Stimulated activated CD8-positive, alpha-beta memory T cell treated with anti-CD3 and anti-CD28 coated beads, Interleukin-15, amount 100 ng/mL, for 1 hour (primary cell): ENCODE results near the gene SLFN11.
"Not testable (repeated sequence)": the region's sequence is repeated elsewhere in the genome, so short reads cannot be mapped to it uniquely, and the experiment has no call there.

ENCODE experiments used
- DNase-seq: peaks from one replicate; pipeline ENCODE4 v3.0.0-alpha.2; 2020; ENCODE audit warnings: low read depth

SLFN11 gene, protein sequence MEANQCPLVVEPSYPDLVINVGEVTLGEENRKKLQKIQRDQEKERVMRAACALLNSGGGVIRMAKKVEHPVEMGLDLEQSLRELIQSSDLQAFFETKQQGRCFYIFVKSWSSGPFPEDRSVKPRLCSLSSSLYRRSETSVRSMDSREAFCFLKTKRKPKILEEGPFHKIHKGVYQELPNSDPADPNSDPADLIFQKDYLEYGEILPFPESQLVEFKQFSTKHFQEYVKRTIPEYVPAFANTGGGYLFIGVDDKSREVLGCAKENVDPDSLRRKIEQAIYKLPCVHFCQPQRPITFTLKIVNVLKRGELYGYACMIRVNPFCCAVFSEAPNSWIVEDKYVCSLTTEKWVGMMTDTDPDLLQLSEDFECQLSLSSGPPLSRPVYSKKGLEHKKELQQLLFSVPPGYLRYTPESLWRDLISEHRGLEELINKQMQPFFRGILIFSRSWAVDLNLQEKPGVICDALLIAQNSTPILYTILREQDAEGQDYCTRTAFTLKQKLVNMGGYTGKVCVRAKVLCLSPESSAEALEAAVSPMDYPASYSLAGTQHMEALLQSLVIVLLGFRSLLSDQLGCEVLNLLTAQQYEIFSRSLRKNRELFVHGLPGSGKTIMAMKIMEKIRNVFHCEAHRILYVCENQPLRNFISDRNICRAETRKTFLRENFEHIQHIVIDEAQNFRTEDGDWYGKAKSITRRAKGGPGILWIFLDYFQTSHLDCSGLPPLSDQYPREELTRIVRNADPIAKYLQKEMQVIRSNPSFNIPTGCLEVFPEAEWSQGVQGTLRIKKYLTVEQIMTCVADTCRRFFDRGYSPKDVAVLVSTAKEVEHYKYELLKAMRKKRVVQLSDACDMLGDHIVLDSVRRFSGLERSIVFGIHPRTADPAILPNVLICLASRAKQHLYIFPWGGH

DNA sequence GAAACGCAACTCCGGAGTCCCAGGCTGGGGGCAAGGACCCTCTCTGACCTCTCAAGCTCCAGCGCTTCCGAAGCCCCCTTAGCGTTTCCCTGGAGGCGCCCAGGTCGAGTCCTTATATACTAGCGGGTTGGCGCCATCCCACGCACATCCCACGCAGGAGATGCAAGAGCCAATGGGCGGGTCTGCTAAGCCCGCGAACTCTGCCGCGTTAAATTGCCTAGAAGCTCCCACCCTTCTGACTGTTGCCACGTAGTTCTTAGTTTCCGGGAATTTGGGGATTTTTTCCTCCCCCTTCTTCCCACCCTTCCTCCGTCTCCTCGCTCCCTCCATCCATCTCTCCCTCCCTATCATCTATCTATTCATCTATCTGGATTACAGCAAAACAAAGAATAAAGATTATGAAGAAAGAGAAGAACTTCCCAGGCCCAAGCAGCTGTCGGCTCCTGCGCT, at the start of gene SLFN11:
TSS of gene SLFN11 (minus strand) at position 88 of the 450 bp plus-strand sequence. CDS start 9,814 bp downstream, outside the sequence.
- DNase-seq = peak; percentile 67

DNA sequence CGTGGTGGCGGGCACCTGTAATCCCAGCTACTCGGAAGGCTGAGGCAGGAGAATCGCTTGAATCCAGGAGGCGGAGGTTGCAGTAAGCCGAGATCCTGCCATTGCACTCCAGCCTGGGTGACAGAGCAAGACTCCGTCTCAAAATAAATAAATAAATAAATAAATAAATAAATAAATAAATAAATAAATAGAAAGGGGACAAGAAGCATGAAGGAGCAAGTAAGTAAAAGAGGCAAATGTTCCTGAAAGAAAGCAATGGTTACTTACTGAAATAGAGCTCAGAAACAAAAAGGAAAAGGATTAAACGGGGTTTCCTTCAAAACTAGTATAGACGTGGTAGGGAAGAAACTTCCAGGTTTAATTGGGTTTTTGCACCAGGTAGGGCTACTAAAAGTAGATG, 47.6 kb upstream of the SLFN11 start:
- not testable (repeated sequence) for DNase-seq

DNA sequence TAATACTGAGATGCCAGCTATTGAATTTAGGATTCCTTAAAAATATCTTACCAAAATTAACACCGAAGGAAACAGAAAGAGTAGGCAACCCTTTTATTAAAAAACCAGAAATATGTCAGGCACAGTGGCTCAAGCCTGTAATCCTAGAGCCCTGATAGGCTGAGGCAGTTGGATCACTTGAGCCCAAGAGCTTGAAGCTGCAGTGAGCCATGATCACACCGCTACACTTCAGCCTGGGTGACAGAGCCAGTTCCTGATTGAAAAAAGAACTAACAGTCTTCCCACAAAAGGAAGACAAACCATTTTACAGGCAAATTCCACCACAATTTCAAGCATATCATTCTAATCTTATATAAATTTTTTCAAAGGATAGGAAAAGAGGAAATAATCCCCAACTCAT, 43.2 kb upstream of the SLFN11 start:
- no peak for DNase-seq

DNA sequence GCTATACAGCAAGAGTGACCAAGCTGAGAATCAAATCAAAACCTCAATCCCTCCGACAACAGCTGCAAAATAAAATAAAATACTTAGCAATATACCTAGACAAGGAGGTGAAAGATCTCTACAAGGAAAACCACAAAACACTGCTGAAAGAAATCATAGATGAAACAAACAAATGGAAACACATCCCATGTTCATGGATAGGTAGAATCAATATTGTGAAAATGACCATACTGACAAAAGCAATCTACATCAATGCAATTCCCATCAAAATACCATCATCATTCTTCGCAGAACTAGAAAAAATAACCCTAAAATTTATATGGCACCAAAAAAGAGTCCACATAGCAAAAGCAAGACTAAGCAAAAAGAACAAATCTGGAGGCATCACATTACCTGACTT, 41.3 kb upstream of the SLFN11 start:
- DNase-seq = not testable (repeated sequence)

DNA sequence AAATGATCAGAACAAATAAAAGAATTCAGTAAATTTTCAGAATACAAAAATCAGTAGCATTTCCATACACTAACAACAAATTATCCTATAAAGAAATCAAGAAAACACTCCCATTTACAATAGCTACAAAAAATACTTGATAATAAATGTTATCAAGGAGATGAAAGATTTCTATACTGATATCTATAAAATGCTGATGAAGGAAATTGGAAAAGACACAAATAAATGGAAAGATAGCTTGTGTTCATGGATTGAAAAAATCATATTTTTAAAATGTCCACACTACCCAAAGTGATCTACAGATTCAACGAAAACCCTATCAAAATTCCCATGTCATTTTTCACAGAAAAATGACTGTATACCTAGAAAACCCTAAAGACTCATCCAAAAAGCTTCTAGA, 40.8 kb upstream of the SLFN11 start:
- DNase-seq = no peak

DNA sequence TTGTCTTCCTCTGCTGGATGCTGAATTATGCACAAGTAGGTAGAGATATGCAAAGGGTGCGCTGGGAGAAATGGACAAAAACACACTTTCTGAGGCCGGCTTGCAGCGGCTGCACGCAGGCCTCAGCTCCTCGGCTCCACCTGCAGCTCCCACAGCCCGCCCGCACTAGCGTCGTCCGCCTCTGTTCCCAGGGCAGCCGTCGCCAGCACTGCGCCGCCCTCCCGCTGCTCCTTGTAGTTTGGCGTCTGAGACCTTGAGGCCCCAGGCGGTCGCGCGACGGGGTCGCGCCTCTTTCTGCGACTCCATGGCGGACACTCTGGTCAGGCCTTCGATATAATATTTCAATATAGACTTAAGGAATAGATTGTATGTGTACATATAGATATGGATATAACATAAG, 34.1 kb upstream of the SLFN11 start:
- DNase-seq = no peak

DNA sequence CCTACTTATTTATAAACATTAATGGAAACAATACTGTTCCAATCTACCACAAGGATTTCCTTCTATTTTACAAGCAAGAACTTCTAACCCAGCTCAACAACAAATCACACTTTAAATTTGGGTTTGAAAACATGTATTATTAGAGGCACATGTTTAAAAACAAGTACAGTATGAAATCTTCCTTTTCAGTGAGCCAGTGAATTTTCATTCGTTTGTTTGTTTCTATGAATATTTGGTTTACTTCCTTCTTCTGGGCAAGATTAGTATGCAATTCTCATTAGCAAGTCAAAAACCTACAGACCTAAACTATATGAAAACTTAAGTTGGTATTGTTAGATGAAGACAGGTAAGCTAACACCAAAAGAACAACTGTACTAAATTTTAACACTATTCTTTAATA, 33.1 kb upstream of the SLFN11 start:
- no peak for DNase-seq

DNA sequence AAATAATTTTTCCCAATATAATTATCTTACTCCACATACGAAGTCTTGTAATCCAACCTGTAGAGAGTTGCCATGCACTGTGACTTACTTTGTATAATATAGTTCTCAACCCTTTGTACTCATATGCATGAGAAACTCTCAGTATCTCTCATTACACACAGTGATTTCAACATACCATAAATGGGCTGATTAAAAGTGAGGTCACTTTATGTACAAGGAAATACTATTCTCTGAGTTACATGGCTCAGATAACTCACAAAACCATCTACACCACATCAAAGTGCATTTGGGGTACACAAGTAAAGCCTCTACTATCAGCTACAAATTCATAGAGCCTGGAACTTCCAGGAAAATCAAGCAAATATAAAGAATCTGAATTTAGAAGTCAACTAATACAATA, 30.9 kb upstream of the SLFN11 start:
- no peak for DNase-seq

DNA sequence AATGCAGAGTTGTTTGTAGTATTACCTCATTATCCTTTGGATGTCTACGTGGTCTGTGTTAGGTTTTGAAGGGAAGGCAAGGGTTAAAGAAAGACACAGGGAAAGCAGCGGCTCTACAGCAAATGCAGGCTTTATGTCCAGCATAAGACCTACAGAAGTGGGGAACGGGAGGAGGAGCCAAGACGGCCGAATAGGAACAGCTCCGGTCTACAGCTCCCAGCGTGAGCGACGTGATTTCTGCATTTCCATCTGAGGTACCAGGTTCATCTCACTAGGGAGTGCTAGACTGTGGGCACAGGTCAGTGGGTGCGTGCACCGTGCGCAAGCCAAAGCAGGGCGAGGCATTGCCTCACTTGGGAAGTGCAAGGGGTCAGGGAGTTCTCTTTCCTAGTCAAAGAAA, 20.4 kb upstream of the SLFN11 start:
- not testable (repeated sequence) for DNase-seq

DNA sequence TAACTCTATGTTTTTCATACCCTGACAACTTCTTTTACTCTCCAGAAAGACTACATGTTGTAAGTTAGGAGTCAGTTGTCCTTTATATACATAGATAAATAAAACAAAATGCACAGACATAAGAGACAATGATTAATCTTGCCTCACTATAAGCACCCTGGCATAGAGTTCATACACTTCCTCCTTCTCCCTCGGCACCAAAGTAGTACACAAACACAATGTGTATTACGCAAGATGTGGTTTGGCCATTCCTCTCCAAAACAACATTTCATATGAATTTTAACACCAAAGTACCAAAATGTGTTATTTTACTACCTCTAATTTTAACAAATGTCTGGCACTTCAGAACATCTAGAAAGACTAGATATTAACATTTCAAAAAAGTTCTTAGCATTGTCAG, 17.2 kb upstream of the SLFN11 start:
- no peak for DNase-seq

DNA sequence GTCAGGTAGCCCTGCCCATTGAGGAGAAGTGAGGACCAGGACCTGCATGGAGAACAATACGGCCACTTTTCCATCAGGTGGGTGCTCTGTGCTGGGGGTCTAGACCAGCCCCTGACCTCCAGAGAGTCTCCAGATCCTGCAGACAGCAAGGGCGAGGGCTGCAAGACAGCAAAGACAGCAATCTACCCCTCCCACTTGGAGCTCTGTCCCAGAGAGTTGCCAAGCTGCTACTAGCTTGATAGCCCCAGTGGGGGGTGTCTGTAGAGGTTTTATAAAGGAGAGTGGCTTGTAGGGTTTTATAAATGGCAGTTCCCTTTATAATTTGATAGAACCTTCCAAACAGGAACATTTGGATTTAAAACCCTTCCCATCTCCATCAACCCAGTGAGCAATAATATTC, 16.7 kb upstream of the SLFN11 start:
- no peak for DNase-seq

DNA sequence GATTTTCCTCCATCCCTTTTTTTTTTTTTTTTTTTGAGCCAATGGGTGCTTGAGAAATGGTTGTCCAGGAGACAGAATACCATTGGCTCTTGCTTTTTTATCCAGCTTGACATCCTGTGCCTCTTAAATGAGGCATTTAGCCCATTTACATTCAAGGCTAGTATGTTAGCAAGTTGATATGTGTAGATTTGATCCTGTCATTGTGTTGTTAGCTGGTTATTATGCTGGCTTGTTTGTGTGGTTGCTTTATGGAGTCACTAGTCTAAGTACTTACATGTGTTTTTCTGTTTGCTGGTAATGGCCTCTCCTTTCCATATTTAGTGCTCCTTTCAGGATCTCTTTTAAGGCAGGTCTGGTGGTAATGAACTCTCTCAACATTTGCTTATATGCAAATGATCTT, 14.1 kb upstream of the SLFN11 start:
- no peak for DNase-seq

DNA sequence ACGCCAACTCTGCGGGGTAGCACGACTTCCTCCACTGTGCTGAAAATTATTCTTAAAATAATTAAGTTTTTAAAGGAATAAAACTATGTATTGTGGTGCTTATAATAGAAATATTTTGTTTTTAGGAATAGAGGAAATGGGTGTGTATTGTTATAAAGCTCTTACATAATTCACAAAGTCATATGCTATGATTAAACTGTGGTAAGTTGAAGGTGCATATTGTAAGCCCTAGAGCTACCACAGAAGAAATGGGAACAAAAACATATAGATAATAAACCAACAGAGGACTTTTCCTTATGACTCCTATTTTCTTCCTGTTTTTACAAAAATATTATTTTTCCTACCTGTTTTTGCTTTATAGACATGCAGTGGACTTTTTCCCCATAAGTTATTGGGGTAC, 4.3 kb upstream of the SLFN11 start:
- DNase-seq = no peak

DNA sequence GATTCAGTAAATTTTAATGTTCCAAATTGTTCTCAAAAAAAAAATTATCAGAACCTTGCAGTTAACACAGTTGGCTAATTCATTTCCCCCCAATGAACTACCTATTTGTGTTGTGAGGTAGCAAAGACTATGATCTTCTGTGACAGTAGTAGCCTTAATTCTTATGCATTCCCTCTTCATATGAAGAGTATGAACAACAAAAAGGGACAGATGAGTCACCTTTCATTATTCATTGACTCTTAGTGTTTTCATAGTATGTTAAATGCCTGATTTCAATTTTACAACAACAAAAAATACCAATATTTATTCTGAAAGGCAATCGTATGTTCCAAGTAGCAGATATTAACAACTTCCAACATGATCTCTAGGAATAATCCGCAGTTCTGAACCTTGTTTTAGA, 3.6 kb upstream of the SLFN11 start:
- no peak for DNase-seq

DNA sequence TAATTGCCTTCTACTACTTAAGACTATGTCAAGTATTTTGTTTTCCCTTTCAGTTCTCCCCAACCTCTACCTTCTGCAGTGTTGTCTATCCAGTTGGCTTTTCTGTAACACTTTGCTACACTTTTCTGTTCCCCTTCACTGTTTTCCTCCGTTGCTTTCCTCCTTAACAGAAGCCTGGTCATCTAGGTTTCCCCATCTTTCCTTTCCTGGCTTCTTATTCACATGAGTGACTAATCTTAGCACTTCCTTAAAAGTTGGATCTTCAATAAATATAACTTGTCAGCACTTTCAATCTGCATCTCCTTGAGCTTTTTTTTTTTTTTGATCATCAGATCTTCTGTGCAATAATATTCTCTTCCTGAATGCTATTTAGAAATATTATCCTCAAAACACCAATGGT, 2.8 kb upstream of the SLFN11 start:
- no peak for DNase-seq

DNA sequence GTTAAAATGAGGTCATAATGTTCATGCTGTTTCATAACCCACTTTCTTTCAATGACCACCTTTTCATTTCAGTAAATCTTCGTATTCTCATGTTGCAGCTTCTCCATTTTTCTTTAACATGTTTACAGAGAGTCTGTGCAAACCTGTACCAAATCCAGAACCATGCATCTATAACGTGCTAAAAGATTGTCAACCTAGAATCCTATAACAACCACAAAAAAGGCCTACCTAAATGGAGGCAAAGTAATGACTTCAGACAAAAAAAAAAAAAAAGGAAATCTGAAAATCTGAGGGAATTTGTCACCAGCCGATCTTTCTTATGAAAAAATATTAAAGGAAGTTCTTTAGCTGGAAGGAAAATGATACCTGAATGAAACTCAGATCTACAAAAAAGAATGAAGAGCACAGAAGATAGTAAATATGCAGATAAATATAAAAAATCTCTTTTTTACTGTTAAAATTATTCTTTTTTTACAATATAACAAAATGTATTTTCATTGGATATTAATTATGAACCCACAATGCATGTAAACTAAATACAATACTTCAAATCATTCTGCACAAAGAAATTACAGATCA, 1.4 kb upstream of the SLFN11 start:
- DNase-seq = no peak

DNA sequence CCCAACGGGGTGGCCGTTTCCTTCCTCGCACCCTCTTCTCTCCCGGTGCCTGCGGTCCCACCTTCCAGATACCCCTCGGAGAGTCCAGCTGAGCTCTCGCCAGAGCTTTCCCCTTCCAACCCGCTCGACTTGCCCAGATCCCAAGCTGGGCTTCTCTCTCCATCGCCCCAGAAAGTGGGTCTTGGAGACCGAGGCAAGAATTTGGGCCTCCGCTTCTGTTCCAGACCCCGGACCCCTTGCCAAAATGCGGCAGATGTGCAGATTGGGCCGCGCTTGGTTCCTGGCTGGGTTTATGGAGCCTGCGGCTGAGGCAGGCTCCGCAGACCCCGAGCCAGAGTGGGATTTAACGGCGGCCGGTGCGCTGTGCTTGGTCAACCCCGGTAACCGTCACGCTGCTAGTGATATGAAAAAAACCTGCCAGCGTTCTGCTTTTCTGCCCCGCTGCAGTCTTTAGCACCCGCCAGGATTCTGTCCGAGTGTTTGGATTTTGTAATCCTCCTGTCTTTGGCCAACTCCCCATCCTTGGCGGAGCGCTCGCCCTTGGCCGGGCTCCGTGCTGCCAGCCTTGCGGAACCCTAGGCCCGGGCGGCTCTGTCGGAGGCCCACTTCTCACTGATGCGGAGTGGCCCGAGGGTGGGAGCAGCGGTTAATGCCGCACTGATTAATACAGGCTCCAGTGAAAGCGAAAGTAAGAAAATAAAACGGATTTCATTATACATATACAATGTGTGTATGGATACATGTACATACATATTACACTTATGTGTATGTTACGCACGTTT, 754 bp upstream of the SLFN11 start:
- DNase-seq = no peak

DNA sequence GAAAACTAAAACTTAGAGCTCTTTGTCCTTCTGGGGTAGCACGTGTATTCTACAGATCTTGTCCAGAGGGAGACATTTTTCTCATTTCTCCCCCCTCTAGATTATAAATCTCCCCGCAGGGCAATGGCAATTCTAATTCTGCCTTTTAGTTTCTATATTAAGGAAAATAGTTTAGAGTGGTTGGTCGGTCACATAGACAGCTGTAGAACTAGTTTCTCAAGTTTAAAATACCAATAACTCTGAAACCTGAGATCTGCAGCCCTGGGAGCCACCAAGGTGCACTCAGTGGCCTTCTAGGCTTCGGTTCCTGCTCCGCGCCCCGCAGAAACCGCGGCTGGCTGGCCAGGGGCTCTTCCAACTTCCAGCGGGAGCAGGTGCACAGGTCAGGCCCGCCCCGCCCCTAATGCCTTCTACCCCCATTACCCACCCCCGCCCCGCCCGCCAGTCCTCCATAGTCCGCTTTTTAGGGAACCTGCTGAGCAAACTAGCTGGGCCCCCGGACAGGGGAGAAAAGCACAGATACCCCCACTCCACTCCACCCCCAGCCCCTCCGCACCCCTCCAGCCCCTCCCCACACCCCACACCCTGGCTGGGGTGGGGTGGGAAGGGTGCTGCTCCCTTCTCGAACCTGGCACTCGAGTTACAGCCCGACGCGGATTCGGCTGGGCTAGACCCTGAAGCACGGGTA, 431 bp downstream of the SLFN11 start:
- no peak for DNase-seq

DNA sequence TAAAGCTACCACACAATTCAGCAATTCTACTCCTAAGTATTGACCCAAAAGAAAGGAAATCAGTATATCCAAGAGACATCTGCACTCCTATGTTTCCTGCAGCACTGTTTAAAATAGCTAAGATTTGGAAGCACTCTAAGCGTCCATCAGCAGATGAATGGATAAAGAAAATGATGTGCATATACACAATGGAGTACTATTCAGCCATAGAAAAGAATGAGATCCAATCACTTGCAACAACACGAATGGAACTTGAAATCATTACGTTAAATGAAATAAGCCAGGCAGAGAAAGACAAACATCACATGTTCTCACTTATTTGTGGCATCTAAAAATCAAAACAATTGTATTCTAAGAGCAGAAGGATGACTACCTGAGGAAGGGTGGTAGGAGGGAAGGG, 1.5 kb downstream of the SLFN11 start:
- DNase-seq = no peak

DNA sequence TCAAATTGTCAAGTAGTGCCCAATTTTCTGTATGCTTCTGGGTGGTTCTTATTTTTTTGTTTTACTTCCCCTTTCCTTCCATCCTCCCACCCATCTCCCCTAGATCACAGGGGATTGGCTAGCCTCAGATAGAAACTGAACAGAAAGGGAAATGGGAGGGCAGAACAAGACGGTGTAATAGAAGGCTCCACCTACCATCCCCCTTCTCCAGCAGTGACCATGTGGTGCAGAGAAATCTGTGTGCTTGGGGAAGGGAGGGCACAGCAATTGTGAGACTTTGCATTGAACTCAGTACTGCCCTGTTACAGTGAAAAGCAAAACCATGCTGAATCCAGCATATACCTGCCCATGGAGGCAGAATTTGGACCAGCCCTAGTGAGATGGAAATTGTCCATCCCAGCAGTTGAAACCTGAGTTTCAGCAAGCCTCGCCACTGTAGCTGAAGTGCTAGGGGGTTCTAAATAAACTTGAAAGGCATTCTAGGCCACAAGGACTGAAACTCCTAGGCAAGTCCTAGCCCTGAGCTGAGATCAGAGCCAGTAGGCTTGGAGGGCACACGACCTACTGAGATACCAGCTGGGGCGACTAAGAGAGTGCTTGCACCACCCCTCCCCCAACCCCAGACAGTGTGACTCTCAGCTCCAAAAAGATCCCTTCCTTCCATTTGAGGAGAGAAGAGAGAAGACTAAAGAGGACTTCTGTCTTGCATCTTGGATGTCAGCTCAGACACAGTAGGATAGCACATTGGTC, 5.2 kb downstream of the SLFN11 start:
- no peak for DNase-seq

DNA sequence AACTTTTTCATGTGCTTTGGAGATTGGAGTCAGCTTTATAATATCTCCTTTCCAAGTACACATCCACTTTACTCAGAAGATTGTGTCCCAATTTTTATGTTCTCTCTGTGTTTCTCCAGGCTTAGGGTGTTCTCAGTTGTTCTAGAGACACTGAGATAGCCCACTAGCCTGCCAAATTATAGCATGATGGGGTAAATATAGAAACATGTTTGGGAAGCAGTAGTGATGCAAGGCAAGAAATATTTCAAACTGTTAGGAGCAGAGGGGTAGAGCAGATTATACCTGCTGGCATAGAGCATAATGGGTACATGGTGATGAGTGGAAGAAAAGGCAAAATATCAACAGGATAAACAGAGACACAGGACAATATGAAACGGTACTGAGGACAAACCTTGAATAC, 12.4 kb downstream of the SLFN11 start:
- DNase-seq = no peak
